ENCODE data around the gene FAM76A. TPM values are rescaled to one million over a fixed set of nuclear protein-coding genes. Genes with fewer than 3 reads are reported as not detected.

FAM76A gene
- total and polyA plus RNA-seq, 9 of the 15 experiments (the other 6 are each of a cell fraction or from before 2014, with no cell fraction given): 9.5 to 14.6 (median 11.4) TPM

DNA sequence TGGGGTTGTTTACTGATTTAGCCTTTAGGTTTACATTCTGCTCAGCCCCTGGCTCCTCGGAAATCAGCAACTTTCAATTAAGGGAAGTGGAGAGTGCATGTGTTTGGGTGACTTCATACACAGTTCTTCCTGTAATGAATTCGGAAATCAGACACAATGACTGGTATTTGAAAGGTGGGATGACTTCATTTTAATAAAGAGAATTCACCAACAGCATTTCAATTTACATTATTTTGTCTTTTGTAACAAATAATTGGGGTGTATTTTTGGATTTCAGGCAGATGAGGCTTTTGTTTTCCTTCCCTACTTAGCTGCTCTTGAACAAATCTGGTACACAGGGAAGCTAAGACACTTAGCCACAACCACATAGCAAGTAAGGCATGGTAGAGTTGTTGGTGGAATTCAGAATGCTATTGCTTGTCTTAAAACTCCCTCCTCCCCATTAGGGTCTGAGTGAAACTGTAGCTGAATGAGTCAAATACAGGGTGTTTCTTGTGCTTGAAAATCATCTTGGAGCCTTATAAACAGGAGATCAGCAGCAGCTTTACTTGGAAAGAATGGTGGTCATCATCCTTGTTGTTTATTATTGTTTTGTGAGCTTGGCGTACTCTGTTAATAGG lies 48.2 kb downstream of the FAM76A start (continued):
- TF ChIP-seq, protein P1, sequence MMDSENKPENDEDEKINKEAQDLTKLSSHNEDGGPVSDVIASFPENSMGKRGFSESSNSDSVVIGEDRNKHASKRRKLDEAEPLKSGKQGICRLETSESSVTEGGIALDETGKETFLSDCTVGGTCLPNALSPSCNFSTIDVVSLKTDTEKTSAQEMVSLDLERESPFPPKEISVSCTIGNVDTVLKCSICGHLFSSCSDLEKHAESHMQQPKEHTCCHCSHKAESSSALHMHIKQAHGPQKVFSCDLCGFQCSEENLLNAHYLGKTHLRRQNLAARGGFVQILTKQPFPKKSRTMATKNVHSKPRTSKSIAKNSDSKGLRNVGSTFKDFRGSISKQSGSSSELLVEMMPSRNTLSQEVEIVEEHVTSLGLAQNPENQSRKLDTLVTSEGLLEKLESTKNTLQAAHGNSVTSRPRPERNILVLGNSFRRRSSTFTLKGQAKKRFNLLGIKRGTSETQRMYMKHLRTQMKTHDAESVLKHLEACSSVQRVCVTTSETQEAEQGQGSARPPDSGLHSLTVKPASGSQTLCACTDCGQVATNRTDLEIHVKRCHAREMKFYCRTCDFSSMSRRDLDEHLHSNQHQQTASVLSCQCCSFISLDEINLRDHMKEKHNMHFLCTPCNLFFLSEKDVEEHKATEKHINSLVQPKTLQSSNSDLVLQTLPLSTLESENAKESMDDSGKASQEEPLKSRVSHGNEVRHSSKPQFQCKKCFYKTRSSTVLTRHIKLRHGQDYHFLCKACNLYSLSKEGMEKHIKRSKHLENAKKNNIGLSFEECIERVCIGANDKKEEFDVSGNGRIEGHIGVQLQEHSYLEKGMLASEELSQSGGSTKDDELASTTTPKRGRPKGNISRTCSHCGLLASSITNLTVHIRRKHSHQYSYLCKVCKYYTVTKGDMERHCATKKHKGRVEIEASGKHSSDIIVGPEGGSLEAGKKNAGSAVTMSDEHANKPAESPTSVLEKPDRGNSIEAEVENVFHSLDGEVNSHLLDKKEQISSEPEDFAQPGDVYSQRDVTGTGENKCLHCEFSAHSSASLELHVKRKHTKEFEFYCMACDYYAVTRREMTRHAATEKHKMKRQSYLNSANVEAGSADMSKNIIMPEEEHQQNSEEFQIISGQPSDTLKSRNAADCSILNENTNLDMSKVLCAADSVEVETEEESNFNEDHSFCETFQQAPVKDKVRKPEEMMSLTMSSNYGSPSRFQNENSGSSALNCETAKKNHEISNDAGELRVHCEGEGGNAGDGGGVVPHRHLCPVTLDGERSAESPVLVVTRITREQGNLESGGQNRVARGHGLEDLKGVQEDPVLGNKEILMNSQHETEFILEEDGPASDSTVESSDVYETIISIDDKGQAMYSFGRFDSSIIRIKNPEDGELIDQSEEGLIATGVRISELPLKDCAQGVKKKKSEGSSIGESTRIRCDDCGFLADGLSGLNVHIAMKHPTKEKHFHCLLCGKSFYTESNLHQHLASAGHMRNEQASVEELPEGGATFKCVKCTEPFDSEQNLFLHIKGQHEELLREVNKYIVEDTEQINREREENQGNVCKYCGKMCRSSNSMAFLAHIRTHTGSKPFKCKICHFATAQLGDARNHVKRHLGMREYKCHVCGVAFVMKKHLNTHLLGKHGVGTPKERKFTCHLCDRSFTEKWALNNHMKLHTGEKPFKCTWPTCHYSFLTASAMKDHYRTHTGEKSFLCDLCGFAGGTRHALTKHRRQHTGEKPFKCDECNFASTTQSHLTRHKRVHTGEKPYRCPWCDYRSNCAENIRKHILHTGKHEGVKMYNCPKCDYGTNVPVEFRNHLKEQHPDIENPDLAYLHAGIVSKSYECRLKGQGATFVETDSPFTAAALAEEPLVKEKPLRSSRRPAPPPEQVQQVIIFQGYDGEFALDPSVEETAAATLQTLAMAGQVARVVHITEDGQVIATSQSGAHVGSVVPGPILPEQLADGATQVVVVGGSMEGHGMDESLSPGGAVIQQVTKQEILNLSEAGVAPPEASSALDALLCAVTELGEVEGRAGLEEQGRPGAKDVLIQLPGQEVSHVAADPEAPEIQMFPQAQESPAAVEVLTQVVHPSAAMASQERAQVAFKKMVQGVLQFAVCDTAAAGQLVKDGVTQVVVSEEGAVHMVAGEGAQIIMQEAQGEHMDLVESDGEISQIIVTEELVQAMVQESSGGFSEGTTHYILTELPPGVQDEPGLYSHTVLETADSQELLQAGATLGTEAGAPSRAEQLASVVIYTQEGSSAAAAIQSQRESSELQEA (IDR thresholded peaks at IDR 0.05; ENCODE audit: low read depth): no peak
- no peak for TF ChIP-seq ERF (CRISPR knock-in tag; IDR thresholded peaks at IDR 0.05)
- no peak for TF ChIP-seq BHLHE40 (IDR thresholded peaks at IDR 0.05; ENCODE audit: low read length)
- TF ChIP-seq ELF4 (CRISPR knock-in tag; IDR thresholded peaks at IDR 0.05): no peak
- TF ChIP-seq, protein P2, sequence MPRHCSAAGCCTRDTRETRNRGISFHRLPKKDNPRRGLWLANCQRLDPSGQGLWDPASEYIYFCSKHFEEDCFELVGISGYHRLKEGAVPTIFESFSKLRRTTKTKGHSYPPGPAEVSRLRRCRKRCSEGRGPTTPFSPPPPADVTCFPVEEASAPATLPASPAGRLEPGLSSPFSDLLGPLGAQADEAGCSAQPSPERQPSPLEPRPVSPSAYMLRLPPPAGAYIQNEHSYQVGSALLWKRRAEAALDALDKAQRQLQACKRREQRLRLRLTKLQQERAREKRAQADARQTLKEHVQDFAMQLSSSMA (CRISPR knock-in tag; IDR thresholded peaks at IDR 0.05): no peak
- TF ChIP-seq NFYB (IDR thresholded peaks at IDR 0.05; ENCODE audit: extremely low read depth, insufficient read length): no peak
- no peak for TF ChIP-seq HDAC6 (IDR thresholded peaks at IDR 0.05; ENCODE audit: low read depth, low read length)
- TF ChIP-seq ETS2 (tag; IDR thresholded peaks at IDR 0.05; ENCODE audit: borderline replicate concordance, poor library complexity, severe bottlenecking): no peak
- no peak for TF ChIP-seq POLR2H (tag; IDR thresholded peaks at IDR 0.05; ENCODE audit: low read depth)
- TF ChIP-seq SIN3B (IDR thresholded peaks at IDR 0.05; ENCODE audit: low read depth): no peak
- TF ChIP-seq, protein P3, sequence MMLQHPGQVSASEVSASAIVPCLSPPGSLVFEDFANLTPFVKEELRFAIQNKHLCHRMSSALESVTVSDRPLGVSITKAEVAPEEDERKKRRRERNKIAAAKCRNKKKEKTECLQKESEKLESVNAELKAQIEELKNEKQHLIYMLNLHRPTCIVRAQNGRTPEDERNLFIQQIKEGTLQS (IDR thresholded peaks at IDR 0.05): peak; percentile 42; the same call in 1 of the 2 replicates
- TF ChIP-seq, protein P3 (CRISPR knock-in tag; conservative IDR thresholded peaks at IDR 0.05): no peak
- no peak for TF ChIP-seq HEY1 (CRISPR knock-in tag; IDR thresholded peaks at IDR 0.05; ENCODE audit: borderline replicate concordance)
- TF ChIP-seq FOXK2 (conservative IDR thresholded peaks at IDR 0.05 in 1 of 2, IDR thresholded peaks at IDR 0.05 in 1 of 2; ENCODE audit: low read depth in 2 of 2): 0 out of 4 replicates have a peak, but pooled peaks of 1 of the 2 experiments have one; percentile 5
- TF ChIP-seq TEAD2 (tag; IDR thresholded peaks at IDR 0.05): no peak
- no peak for TF ChIP-seq ZNF124 (CRISPR knock-in tag; IDR thresholded peaks at IDR 0.05)
- no peak for TF ChIP-seq ZNF212 (CRISPR knock-in tag; IDR thresholded peaks at IDR 0.05)
- no peak for TF ChIP-seq CBX2 (IDR thresholded peaks at IDR 0.05; ENCODE audit: insufficient read depth, low read length, poor library complexity, severe bottlenecking)
- no peak for TF ChIP-seq NFATC3 (IDR thresholded peaks at IDR 0.05)

All from K562 (cell line).